Measurements from ENCODE around the gene RGS17.

Gene RGS17

DNA sequence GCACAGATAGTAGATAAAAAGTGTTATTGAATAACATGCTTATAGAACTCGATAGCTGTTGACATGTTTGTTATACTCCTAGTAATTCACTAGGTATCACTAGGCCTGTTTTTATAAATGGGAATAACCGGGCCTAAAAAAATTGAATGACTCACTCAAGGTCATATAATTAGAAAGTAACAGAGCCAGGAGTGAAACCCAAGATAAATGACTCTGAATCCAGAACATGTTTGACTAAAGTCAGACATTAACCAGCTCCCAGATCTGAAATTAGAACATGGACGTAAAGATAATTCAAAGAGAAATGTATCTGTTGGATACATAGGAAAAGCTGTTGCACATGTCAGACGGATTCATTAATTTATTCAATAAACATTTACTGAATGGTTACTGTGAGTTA lies 26.9 kb downstream of the RGS17 start:
- Mint-ChIP-seq H3K4me1 (ENCODE audit: low read depth) (no peaks in the 10 kb centered on the region), H3K27me3 (peaks cover 6% of the 10 kb centered on the region), H3K36me3 (ENCODE audit: low read depth) (no peaks in the 10 kb centered on the region), H3K4me3 (no peak overlapping the region), H3K9me3 (no peaks in the 10 kb centered on the region), H3K27ac (no peak overlapping the region)

DNA sequence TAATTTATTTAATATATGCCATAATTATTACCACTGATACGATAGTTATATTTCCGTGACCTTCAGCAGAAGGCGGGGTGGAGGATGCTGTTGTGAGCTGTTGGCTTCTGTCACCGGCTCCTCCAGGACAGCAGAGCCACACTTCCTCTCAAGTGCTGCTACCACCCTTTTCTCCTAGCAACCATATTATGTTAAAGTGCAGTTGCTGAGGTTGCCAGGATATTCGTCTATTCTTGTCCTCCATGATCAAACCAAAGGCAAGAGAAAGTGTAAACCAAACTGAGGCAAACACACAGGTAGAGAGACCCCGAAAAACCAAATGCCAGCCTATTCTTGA lies 27.8 kb downstream of the RGS17 start:
- no peaks in the 10 kb centered on the region for H3K4me1 Mint-ChIP-seq (ENCODE audit: low read depth)
- H3K27ac Mint-ChIP-seq = no peak overlapping the region
- no peaks in the 10 kb centered on the region for H3K36me3 Mint-ChIP-seq (ENCODE audit: low read depth)
- peaks cover 3% of the 10 kb centered on the region for H3K27me3 Mint-ChIP-seq
- no peaks in the 10 kb centered on the region for H3K9me3 Mint-ChIP-seq
- no peak overlapping the region for H3K4me3 Mint-ChIP-seq

DNA sequence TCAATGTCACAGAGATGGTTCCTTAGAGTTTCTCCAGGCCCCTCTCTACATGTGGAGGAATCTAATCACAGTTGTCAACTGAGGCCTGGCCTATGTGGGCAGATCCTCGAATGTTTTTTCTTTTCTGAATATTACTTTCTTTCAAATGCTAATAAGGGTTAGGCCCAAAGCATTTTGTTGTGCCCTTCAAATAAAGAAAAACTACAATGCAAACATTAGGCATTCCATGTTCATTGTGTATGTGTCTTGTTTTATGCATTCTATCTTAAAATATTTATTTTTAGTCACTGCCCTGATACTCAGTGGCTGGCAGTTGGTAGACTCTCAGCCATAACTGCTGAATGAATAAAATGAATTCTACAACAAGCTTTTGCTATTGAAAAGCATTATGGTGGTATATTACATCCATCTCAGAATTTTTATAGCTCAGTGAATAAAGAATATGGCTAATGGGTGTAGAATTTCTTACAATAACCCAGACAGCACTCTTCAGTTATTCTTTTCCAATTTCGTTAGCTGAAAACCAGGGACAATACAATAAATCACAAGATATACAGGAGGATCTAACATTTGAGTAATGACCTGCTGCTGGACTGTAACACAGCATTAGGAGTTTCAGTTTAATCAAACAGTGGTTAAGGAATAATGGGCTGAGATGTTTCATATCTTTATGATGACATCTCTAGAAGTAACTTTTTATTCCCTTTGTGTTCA lies 28.3 kb downstream of the RGS17 start:
- H3K36me3 Mint-ChIP-seq (ENCODE audit: low read depth) = no peaks in the 10 kb centered on the region
- H3K9me3 Mint-ChIP-seq = no peaks in the 10 kb centered on the region
- H3K27ac Mint-ChIP-seq = no peak overlapping the region
- H3K4me1 Mint-ChIP-seq (ENCODE audit: low read depth) = no peaks in the 10 kb centered on the region
- H3K27me3 Mint-ChIP-seq = peaks cover 3% of the 10 kb centered on the region
- H3K4me3 Mint-ChIP-seq = no peak overlapping the region

DNA sequence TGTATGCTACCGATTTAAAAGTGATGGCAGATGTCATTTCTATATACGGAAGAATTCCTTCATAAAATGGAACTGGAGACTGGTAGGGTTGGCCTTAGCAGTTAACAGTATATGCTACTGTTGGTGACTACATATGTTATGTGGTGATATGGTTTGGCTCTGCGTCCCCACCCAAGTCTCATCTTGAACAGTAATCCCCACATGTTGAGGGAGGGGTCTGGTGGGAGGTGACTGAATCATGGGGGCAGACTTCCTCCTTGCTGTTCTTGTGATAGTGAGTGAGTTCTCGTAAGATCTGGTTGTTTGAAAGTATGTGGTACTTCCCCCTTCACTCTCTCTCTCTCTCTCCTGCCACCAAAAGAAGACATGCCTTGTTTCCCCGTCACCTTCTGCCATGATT lies 29.6 kb downstream of the RGS17 start:
- no peaks in the 10 kb centered on the region for H3K4me1 Mint-ChIP-seq (ENCODE audit: low read depth)
- no peak overlapping the region for H3K27ac Mint-ChIP-seq
- H3K9me3 Mint-ChIP-seq = no peaks in the 10 kb centered on the region
- H3K27me3 Mint-ChIP-seq = peaks cover 3% of the 10 kb centered on the region
- H3K4me3 Mint-ChIP-seq = no peak overlapping the region
- H3K36me3 Mint-ChIP-seq (ENCODE audit: low read depth) = no peaks in the 10 kb centered on the region

DNA sequence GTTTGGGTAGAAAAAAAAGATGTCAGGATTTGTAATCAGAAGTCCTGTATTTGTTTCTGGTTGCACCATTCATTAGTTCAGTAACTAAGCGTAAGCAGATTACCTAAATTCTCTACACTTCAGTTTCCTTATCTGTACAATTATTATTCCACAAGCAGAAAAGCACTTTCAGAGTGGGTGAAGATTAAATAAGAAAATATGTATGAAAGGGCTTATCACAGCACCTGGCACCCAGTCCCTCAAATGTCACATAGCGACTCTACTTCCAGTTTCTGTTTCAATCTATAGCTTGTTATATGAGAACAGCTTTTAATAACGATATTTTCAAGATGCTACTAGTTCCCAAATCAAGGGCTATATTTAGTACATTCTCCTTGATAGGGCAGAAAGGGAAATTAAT lies 31.4 kb downstream of the RGS17 start:
- Mint-ChIP-seq H3K9me3 (no peaks in the 10 kb centered on the region), H3K4me1 (ENCODE audit: low read depth) (no peaks in the 10 kb centered on the region)

DNA sequence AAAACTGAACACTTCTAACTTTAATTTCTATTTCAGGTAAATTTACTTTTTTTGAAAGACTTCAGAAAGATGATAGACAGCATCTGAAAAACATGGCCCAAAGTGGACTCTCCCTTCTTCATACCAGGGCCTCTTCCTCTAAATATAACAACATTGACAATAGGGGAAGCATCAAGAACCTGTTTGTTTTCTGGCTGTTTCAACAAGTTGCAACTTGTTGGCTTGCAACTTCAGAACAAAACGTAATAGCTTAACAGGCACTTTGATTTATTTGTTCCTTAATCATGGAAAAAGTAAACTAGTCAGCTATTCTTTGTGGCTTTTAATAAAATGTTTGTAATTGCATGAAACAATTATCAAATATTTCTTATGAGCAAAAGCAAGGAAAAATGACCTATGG lies 34.3 kb downstream of the RGS17 start:
- H3K27me3 Mint-ChIP-seq = peaks cover 10% of the 10 kb centered on the region
- H3K9me3 Mint-ChIP-seq = no peaks in the 10 kb centered on the region
- H3K27ac Mint-ChIP-seq = no peak overlapping the region
- H3K36me3 Mint-ChIP-seq (ENCODE audit: low read depth) = no peaks in the 10 kb centered on the region
- H3K4me3 Mint-ChIP-seq = no peak overlapping the region
- no peaks in the 10 kb centered on the region for H3K4me1 Mint-ChIP-seq (ENCODE audit: low read depth)

More for the DNA sequence above, 31.4 kb downstream of the RGS17 start:
- H3K27ac Mint-ChIP-seq = no peak overlapping the region
- no peaks in the 10 kb centered on the region for H3K36me3 Mint-ChIP-seq (ENCODE audit: low read depth)
- peaks cover 10% of the 10 kb centered on the region for H3K27me3 Mint-ChIP-seq
- no peak overlapping the region for H3K4me3 Mint-ChIP-seq

DNA sequence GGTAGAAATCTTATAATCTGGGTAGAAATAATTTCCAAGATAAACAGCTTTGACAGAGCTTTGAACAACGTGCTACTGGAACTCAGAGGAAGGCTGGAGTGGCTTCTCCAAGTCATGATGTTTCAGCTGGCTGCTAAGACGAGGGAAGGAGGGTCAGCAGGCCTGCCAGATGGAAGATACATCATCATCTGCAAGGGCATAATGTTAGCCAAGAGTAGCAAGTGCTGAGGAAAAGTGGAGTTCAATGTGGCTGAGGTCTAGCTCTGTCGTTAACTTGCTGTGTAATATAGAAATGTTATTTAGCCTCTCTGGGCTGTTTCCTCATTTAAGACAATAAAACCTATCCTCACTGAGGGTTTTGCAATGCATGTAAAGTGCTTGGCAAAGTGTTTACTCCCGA lies 35.1 kb downstream of the RGS17 start:
- Mint-ChIP-seq H3K9me3 (no peaks in the 10 kb centered on the region), H3K27ac (no peak overlapping the region), H3K27me3 (peaks cover 10% of the 10 kb centered on the region), H3K36me3 (ENCODE audit: low read depth) (no peaks in the 10 kb centered on the region), H3K4me3 (no peak overlapping the region), H3K4me1 (ENCODE audit: low read depth) (no peaks in the 10 kb centered on the region)

DNA sequence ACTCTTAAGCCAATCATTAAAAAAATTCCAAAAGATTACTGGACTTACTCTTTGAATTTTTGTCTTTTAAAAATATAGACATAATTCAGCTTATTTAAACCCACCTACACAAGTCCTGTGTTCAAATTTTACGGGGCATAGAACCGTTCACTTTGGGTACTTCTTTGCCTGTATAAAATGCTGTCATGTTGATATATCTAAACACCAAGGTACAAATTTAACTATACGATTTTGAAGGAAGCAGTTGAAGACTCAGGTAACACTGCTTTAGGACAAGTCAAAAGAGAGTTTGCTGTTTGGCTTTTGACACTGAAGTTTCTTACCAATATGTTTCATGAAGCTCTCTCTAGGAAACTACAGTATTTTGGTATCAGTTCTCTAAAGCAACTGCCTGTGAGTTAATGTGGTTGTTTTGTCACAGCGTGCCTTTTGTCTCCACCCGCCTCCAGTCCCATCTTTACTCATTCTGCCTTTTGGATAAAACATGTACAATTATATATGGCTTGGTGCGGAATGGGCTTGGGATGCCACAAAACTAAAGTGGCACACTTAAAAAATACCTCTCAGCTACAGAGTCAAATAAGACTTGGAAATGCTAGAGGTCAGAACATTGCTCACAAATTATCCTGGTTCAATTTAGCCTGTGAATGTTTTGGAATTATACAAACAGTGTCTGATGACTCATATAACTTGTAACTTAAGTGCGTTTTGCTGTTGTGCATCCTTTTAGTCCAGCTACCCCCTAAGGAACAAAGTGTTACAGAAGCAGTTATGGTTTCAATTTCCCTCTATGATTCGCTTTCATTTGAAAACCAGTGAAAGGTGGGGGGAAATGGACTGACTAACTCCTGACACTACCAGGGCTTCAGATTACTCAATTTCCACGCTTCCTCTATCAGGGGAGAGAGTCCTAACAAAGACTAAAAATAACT lies 38.7 kb downstream of the RGS17 start:
- H3K4me1 Mint-ChIP-seq (ENCODE audit: low read depth) = no peaks in the 10 kb centered on the region
- no peak overlapping the region for H3K4me3 Mint-ChIP-seq
- no peaks in the 10 kb centered on the region for H3K9me3 Mint-ChIP-seq
- H3K27me3 Mint-ChIP-seq = peaks cover 7% of the 10 kb centered on the region
- no peaks in the 10 kb centered on the region for H3K36me3 Mint-ChIP-seq (ENCODE audit: low read depth)
- no peak overlapping the region for H3K27ac Mint-ChIP-seq

DNA sequence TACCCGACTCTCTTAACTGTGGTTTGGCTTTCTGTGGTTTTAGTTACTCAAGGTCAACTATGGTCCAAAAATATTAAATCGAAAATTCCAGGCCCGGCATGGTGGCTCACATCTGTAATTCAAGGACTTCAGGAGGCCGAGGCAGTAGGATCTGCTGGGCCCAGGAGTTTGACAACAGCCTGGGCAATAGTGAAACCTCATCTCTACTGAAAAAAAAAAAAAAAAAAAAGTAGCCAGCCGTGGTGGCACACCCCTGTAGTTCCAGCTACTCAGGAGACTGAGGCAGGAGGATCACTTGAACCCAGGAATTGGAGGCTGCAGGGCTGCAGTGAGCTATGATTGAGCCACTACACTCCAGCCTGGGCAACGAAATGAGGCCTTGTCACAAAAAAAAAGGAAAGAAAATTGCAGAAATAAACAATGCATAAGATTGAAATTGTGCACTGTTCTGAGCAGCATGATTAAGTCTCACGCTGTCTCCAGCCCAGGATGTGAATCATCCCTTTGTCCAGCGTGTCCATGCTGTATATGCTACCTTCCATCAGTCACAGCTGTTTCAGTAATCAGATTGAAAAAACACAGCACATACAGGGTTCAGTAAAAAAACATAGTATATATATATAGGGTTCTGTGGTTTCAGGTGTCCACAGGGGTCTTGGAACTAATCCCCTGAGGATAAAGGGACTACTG lies 40.7 kb downstream of the RGS17 start:
- peaks cover 1% of the 10 kb centered on the region for H3K27me3 Mint-ChIP-seq
- no peak overlapping the region for H3K4me3 Mint-ChIP-seq
- no peaks in the 10 kb centered on the region for H3K4me1 Mint-ChIP-seq (ENCODE audit: low read depth)
- H3K36me3 Mint-ChIP-seq (ENCODE audit: low read depth) = no peaks in the 10 kb centered on the region
- no peaks in the 10 kb centered on the region for H3K9me3 Mint-ChIP-seq
- no peak overlapping the region for H3K27ac Mint-ChIP-seq

DNA sequence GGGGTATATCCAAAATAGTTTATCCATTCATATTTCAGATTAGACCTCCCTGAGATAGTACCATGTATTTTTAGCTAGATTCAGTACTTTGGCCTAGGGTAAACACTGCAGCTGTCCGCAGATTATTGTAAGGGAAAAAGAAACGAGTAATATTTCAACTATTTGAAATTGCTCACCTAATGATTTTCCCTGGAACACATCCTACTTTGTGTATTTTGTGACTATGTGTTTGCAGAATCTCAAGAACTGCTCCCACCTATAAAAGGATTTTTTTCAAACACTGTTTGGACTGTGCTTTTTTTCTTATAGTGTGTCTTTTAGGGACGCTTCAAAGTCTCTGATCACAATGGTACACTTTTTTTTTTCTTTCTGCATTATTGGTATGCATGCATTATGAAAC lies 42.3 kb downstream of the RGS17 start:
- no peak overlapping the region for H3K27ac Mint-ChIP-seq
- H3K4me1 Mint-ChIP-seq (ENCODE audit: low read depth) = no peaks in the 10 kb centered on the region
- no peak overlapping the region for H3K4me3 Mint-ChIP-seq
- H3K36me3 Mint-ChIP-seq (ENCODE audit: low read depth) = no peaks in the 10 kb centered on the region
- no peaks in the 10 kb centered on the region for H3K9me3 Mint-ChIP-seq
- peaks cover 10% of the 10 kb centered on the region for H3K27me3 Mint-ChIP-seq

DNA sequence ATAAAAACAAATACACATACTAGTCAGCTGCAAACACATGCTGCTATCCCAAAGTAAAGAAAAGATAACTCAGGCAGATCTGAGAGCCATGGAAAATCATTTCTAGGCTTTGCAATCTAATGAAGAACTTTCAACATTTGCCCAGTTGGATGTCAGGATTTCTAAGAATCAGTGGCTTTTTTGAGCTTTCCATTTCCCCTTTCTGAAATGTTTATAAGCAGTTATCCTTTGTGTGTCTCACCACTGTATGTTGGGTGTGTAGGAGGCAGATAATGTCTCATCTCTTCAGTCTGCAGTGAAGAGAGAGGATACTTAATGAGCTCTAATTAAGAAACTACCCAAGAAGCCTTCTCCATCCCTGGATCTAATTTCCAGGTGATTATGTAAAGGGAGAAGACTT lies 43.6 kb downstream of the RGS17 start:
- Mint-ChIP-seq H3K36me3 (ENCODE audit: low read depth) (no peaks in the 10 kb centered on the region), H3K27me3 (peaks cover 10% of the 10 kb centered on the region), H3K9me3 (no peaks in the 10 kb centered on the region), H3K4me3 (no peak overlapping the region), H3K4me1 (ENCODE audit: low read depth) (no peaks in the 10 kb centered on the region), H3K27ac (no peak overlapping the region)

DNA sequence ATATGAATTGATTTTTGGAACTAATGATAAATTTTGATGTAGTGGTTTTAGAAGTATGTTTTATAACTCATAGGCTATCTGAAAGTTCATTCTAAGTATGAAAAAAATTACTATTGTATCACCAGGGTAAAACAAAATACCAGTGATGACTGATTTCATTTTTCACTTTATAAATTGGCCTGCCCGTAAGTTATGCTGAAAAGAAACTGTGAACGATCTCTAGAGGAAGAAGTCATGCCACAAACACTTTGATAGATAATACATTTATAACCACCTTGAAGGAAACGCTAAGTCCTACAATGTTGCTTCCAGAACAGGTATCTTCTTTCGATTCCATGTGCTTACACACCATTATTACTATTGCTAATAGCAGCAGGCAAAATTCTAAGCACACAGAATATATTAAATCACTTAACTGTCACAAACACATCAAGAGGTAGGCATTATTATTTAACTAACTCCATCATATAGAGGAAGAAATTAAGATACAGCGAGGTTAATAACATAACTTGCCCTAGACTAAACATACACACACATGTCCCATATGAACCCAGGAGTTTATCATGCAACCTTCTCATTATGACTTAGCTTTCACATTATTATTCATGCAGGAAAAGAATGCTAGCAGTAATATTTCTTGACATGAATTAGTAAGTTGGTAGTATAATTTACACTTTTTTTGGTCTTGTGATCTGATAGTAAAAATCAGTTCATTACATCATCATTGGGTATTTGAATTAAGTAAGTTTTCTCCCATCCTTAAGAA lies 44.7 kb downstream of the RGS17 start:
- peaks cover 10% of the 10 kb centered on the region for H3K27me3 Mint-ChIP-seq
- no peaks in the 10 kb centered on the region for H3K9me3 Mint-ChIP-seq
- H3K4me3 Mint-ChIP-seq = no peak overlapping the region
- no peak overlapping the region for H3K27ac Mint-ChIP-seq
- no peaks in the 10 kb centered on the region for H3K4me1 Mint-ChIP-seq (ENCODE audit: low read depth)
- H3K36me3 Mint-ChIP-seq (ENCODE audit: low read depth) = no peaks in the 10 kb centered on the region

DNA sequence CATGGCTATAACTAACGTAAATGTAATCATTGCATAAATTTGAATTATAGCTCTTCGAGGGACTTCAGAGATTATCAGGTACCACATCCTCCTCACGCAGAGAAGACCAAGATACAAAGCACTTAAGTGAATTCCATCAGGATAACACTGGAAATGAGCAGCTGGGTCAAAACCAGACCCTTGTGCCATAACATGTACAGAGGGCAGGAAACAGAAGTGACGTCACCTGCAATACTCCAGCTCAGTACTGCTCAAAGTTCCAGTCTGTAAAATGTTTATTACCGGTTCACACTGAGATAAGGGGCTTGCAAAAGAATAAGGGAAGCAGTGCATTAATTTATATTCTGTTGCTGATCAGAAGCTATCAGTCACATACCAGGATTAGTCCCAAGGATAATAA lies 45.8 kb downstream of the RGS17 start:
- peaks cover 14% of the 10 kb centered on the region for H3K27me3 Mint-ChIP-seq
- H3K4me3 Mint-ChIP-seq = no peak overlapping the region
- no peaks in the 10 kb centered on the region for H3K4me1 Mint-ChIP-seq (ENCODE audit: low read depth)
- no peak overlapping the region for H3K27ac Mint-ChIP-seq
- no peaks in the 10 kb centered on the region for H3K36me3 Mint-ChIP-seq (ENCODE audit: low read depth)
- H3K9me3 Mint-ChIP-seq = no peaks in the 10 kb centered on the region

DNA sequence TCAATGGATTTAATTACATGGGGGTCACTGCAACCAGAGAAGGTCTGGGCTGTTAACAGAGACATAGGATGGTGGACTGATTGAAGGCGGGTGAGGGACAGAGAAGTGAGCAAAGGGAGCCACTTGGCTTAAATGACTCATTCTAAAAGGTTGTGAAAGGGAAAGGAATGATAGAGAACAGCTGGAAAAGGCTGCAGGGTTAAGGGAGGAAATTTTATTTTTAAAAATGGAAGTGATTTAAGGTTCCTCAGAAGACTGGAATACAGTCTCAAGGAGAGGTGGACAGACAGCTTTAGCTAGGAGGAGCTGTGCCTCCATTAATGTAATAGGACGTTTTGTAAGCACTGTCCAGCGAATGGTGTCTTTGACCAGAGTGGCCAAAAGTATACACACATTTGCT lies 46.7 kb downstream of the RGS17 start:
- Mint-ChIP-seq H3K9me3 (no peaks in the 10 kb centered on the region), H3K4me1 (ENCODE audit: low read depth) (no peaks in the 10 kb centered on the region)

DNA sequence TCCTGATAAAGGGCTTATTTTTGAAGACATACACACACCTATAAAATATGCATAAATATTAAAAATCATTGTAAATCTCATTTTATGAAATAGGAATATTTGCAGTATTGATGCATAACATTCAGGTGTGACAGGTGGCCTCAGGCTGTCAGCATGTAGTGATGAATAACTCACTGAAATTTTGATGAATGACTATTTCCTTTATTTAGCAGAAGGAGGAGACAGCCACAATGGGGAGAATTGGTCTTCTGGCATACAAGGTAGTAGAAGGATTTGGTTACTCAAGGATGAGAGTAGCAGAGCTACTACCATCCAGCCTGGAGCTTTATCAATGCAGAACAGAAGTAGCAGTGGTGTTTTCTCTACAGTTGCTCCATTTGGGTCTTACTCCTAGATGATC lies 47.2 kb downstream of the RGS17 start:
- no peak overlapping the region for H3K27ac Mint-ChIP-seq
- no peaks in the 10 kb centered on the region for H3K9me3 Mint-ChIP-seq
- H3K36me3 Mint-ChIP-seq (ENCODE audit: low read depth) = no peaks in the 10 kb centered on the region
- H3K27me3 Mint-ChIP-seq = peaks cover 14% of the 10 kb centered on the region
- no peaks in the 10 kb centered on the region for H3K4me1 Mint-ChIP-seq (ENCODE audit: low read depth)
- H3K4me3 Mint-ChIP-seq = no peak overlapping the region

More for the DNA sequence above, 46.7 kb downstream of the RGS17 start:
- Mint-ChIP-seq H3K4me3 (no peak overlapping the region), H3K36me3 (ENCODE audit: low read depth) (no peaks in the 10 kb centered on the region), H3K27ac (no peak overlapping the region), H3K27me3 (peaks cover 14% of the 10 kb centered on the region)
